ENCODE measurements around the gene BYSL.

GRCh38 chr6:41937472-41937860, 16.2 kb downstream of the BYSL start:
- no peak for TF ChIP-seq CTCF (conservative IDR thresholded peaks at IDR 0.05; ENCODE audit: low read length)
- no peak for TF ChIP-seq EZH2phosphoT487 (IDR thresholded peaks at IDR 0.05; ENCODE audit: borderline replicate concordance, low read depth, low read length)
